ENCODE data around the gene SLC7A4. TPM values are rescaled to one million over a fixed set of nuclear protein-coding genes. Genes with fewer than 3 reads are reported as not detected.

SLC7A4 gene
- total and polyA plus RNA-seq, 2 donors (not counting 1 experiment from before 2014, with no cell fraction given) = not detected

DNA sequence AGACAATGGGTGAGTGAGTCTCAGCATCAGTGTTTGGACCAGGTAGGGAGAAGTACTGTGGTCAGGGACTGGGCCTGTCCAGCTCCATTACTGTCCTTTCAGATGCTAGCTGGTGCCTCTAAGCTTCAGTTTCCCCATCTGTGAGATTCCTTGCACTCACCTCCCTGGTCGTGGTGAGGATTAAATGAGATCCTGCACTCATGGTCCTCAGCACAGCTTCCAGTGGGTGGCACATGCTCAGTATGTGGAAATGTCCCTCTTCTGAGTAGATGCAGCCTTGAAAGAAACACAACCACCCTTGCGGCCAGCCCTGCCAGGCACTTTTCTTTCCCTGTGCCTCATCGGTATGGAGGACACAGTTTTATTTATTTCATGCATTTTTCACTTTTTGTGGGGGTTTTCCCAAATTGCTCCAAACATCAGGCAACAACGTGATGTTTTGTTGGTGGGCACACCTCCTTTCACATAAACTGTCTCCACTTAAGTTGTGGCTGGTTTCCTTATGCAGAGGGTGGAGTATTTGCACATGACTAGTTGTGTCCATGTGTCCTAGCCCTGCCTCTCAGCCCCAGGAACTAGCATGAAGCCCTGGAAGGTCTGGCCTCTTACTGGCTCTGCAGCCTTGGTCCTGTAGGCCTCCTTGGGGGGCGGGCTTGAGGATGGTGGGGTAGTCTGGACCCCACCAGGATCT lies 49.1 kb downstream of the SLC7A4 start:
- intact Hi-C loops (cut with micrococcal nuclease) = loop anchor here (10.0 kb wide), 1 partner anchor 62 kb away; the partner anchor contains the start of gene LRRC74B

More for the DNA sequence above, 49.1 kb downstream of the SLC7A4 start:
- H3K9me3 ChIP-seq (ENCODE audit: control extremely low read depth in 1 of 3, control insufficient read depth in 2 of 3, insufficient read depth in 1 of 3, low read length in 2 of 3) = peaks cover 0 to 15% (median 8%) of the 10 kb centered on the region in 3 donors
- ChIA-PET CTCF (interaction anchor here (1.2 to 2.0 kb wide), 2 partner anchors 21 to 38 kb away, joined by 3 to 8 read pairs; no protein-coding TSS in a partner anchor), POLR2A (no interaction called here)
- Mint-ChIP-seq H3K27me3 (peaks cover 3% of the 10 kb centered on the region), H3K4me3 (peak overlapping the region; percentile 95), H3K9me3 (ENCODE audit: insufficient read depth) (no peaks in the 10 kb centered on the region), H3K4me1 (peaks cover 36% of the 10 kb centered on the region), H3K27ac (peak overlapping the region; percentile 86)
- peaks cover 0 to 8% of the 10 kb centered on the region in 2 experiments for H3K36me3 ChIP-seq (replicated peaks in 1 of 2; ENCODE audit: control extremely low read depth in 1 of 2, control insufficient read depth in 1 of 2, extremely low read depth in 1 of 2, insufficient read depth in 2 of 2, low read length in 1 of 2)
- peak overlapping the region; percentile 74 for H3K9ac ChIP-seq (ENCODE audit: low read length)
- H4K20me1 ChIP-seq (ENCODE audit: control insufficient read depth, insufficient read depth, low read length, poor library complexity, severe bottlenecking) = no peaks in the 10 kb centered on the region
- peak overlapping the region; percentile 92 for H3K4me2 ChIP-seq (replicated peaks; ENCODE audit: low read depth, low read length, poor library complexity, severe bottlenecking)
- H3K4me3 ChIP-seq (ENCODE audit: control extremely low read depth in 1 of 5, extremely low read depth in 1 of 5, insufficient read depth in 1 of 5, low read depth in 2 of 5, low read length in 4 of 5) = peak overlapping the region in 2 of 5 experiments; percentile 75 to 77
- TF ChIP-seq, protein P1, sequence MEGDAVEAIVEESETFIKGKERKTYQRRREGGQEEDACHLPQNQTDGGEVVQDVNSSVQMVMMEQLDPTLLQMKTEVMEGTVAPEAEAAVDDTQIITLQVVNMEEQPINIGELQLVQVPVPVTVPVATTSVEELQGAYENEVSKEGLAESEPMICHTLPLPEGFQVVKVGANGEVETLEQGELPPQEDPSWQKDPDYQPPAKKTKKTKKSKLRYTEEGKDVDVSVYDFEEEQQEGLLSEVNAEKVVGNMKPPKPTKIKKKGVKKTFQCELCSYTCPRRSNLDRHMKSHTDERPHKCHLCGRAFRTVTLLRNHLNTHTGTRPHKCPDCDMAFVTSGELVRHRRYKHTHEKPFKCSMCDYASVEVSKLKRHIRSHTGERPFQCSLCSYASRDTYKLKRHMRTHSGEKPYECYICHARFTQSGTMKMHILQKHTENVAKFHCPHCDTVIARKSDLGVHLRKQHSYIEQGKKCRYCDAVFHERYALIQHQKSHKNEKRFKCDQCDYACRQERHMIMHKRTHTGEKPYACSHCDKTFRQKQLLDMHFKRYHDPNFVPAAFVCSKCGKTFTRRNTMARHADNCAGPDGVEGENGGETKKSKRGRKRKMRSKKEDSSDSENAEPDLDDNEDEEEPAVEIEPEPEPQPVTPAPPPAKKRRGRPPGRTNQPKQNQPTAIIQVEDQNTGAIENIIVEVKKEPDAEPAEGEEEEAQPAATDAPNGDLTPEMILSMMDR (IDR thresholded peaks at IDR 0.05) = no peak
- TF ChIP-seq EZH2 (IDR thresholded peaks at IDR 0.05; ENCODE audit: borderline replicate concordance, insufficient read depth, low read depth, low read length, poor library complexity, severe bottlenecking) = no peak
- peaks cover 24 to 34% of the 10 kb centered on the region in 2 donors for H3K4me1 ChIP-seq (ENCODE audit: control insufficient read depth in 2 of 2, insufficient read depth in 2 of 2, low read length in 2 of 2)
- peak overlapping the region; percentile 78 for H2AFZ ChIP-seq (ENCODE audit: insufficient read depth, low read depth, low read length, poor library complexity, severe bottlenecking)
- DNase-seq (no peak), ATAC-seq (ENCODE audit: low read depth) (no peak)
- no peak overlapping the region for H3K27ac ChIP-seq (ENCODE audit: low read length in 2 of 2)
- peaks cover 0 to 3% (median 0%) of the 10 kb centered on the region in 4 experiments for H3K27me3 ChIP-seq (replicated peaks in 1 of 4; ENCODE audit: control extremely low read depth in 1 of 4, control insufficient read depth in 3 of 4, insufficient read depth in 4 of 4, low read length in 3 of 4)
- peaks cover 18% of the 10 kb centered on the region for H3K79me2 ChIP-seq (ENCODE audit: control insufficient read depth, insufficient read depth, low read length)
- WGBS (ENCODE audit: insufficient coverage) = 83% methylated on average over 2 of the region's 5 CpGs

Measured in B cell (primary cell).